Memory B cell (primary cell): Measurements from ENCODE around the gene RABGGTB.
"Not testable (repeated sequence)": the region's sequence is repeated elsewhere in the genome, so short reads cannot be mapped to it uniquely, and the experiment has no call there.

Experiments used
- ATAC-seq: fragments of 150-1000 bp; cut with Tn5 transposase; 2 replicates; pipeline ENCODE4 v1.10.0; 2021; ENCODE audit warnings: low read depth, mild to moderate bottlenecking, moderate library complexity
- DNase-seq, 2 donors: peaks; one replicate each; pipeline ENCODE4 v3.0.0; 2022; ENCODE audit warnings: low spot score in 2 of 2
- H3K27ac Mint-ChIP-seq: one replicate; pipeline ENCODE4 v1.8.0; 2022; ENCODE audit warnings: mild to moderate bottlenecking, moderate library complexity, mixed read lengths
- H3K27me3 Mint-ChIP-seq: one replicate; pipeline ENCODE4 v1.8.0; 2022; ENCODE audit warnings: mixed read lengths
- H3K36me3 Mint-ChIP-seq: one replicate; pipeline ENCODE4 v1.8.0; 2022; ENCODE audit warnings: mild to moderate bottlenecking, mixed read lengths
- H3K4me1 Mint-ChIP-seq: one replicate; pipeline ENCODE4 v1.8.0; 2022; ENCODE audit warnings: mixed read lengths
- H3K4me3 Mint-ChIP-seq: one replicate; pipeline ENCODE4 v1.8.0; 2022; ENCODE audit warnings: mild to moderate bottlenecking, moderate library complexity, mixed read lengths
- H3K9me3 Mint-ChIP-seq: one replicate; pipeline ENCODE4 v1.8.0; 2022; ENCODE audit warnings: mixed read lengths

Gene RABGGTB

DNA sequence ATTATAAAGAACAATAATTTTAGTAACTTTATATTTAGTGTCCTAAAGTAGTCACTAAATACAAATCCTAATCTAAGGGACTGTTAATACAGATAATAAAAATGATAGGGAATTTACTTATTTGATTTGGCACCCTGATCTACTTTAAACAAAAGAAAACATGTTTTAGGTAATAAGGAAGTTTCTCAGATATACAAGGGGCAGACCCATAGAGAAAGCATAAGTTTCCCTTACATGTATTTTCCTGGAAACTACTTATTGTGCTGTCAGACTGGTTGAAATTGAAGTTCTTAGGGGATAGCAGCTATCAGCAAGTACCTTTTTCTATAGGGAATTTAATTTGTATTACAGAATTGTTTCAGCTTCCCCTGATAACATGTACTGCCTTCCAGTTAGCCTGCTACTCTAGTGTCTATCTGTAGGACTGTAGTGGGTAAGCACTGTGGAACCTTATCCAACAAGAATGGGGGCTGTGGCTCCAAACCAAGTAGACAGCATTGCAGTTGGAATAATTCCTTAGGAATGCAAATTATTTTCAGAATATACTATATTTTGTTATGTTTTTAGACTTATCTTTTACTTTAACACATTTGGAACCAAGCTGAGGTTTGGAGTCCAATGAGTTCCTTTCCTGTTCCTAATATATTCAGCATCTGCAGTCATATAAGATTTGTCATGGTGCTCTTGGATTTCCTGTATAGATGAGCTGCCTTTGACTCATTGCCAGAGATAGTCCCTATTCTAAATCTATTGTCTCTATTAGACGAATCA is 25.3 kb downstream of the RABGGTB start:
- Mint-ChIP-seq H3K9me3 (no peaks in the 10 kb centered on the region), H3K27ac (no peak overlapping the region), H3K27me3 (no peaks in the 10 kb centered on the region), H3K4me1 (no peaks in the 10 kb centered on the region), H3K4me3 (no peak overlapping the region), H3K36me3 (peaks cover 1% of the 10 kb centered on the region)
- DNase-seq (no peak), ATAC-seq (no peak)

DNA sequence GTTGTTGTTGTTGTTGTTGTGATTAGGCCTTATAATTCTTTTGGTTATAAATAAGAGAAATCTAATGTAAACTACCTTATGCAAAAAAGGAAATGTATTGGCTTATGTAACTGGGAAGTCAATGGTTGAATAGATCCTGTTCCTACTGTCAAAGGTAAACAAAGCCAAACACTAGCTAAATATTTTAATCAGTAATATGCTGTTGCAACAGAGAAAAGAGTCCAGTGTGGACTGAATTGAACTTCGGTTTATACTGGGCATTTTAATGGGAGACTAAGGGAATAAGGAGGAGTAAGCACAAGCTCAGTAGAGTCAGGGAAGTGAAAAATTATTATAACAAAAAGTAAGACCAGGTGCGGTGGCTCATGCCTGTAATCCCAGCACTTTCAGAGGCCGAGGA is 26.0 kb downstream of the RABGGTB start:
- DNase-seq, result no peak
- no peaks in the 10 kb centered on the region for H3K9me3 Mint-ChIP-seq

GRCh38 chr1:75823596-75823995 is 37.5 kb downstream of the RABGGTB start:
- H3K36me3 Mint-ChIP-seq, result peaks cover 28% of the 10 kb centered on the region
- not testable (repeated sequence) for H3K4me3 Mint-ChIP-seq

More for the DNA sequence above, 26.0 kb downstream of the RABGGTB start:
- Mint-ChIP-seq H3K27ac (no peak overlapping the region), H3K36me3 (peaks cover 1% of the 10 kb centered on the region), H3K4me1 (no peaks in the 10 kb centered on the region), H3K27me3 (no peaks in the 10 kb centered on the region), H3K4me3 (no peak overlapping the region)
- no peak for ATAC-seq

GRCh38 chr1:75836528-75837100 is 50.6 kb downstream of the RABGGTB start:
- no peak for ATAC-seq
- H3K4me3 Mint-ChIP-seq, result no peak overlapping the region
- peaks cover 2% of the 10 kb centered on the region for H3K27me3 Mint-ChIP-seq
- no peak overlapping the region for H3K27ac Mint-ChIP-seq
- no peaks in the 10 kb centered on the region for H3K4me1 Mint-ChIP-seq
- peaks cover 2% of the 10 kb centered on the region for H3K36me3 Mint-ChIP-seq
- H3K9me3 Mint-ChIP-seq, result peaks cover 2% of the 10 kb centered on the region
- no peak for DNase-seq

More at GRCh38 chr1:75823596-75823995, 37.5 kb downstream of the RABGGTB start:
- DNase-seq, H3K9me3 Mint-ChIP-seq, H3K4me1 Mint-ChIP-seq, H3K27ac Mint-ChIP-seq, H3K27me3 Mint-ChIP-seq, ATAC-seq: not testable (repeated sequence)

GRCh38 chr1:75838079-75838478 is 52.0 kb downstream of the RABGGTB start:
- H3K4me3 Mint-ChIP-seq, result no peak overlapping the region
- peaks cover 2% of the 10 kb centered on the region for H3K36me3 Mint-ChIP-seq
- H3K4me1 Mint-ChIP-seq, result no peaks in the 10 kb centered on the region
- peaks cover 2% of the 10 kb centered on the region for H3K27me3 Mint-ChIP-seq
- DNase-seq (no peak), ATAC-seq (no peak)
- peaks cover 2% of the 10 kb centered on the region for H3K9me3 Mint-ChIP-seq
- H3K27ac Mint-ChIP-seq, result no peak overlapping the region

DNA sequence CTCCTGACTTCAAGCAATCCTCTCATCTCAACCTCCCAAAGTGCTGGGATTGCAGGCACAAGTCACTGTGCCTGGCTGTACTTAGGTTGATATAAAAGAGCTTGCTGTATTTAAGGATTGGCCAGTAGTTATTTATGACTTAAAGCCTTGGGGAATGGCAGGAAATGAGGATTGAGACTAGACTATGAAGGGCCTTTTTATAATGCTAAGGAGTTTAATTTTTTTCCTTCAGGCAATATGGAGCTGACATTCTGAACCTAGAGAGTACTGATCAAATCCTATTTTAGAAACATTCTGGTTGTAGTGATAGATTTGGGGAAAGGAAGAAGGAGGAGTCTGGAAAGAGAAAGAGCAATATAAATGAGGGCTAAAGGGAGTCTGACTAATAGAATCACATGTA is 55.4 kb downstream of the RABGGTB start:
- ATAC-seq (no peak), DNase-seq (no peak)
- H3K9me3 Mint-ChIP-seq, result no peaks in the 10 kb centered on the region
- H3K27me3 Mint-ChIP-seq, result peaks cover 2% of the 10 kb centered on the region
- peaks cover 2% of the 10 kb centered on the region for H3K36me3 Mint-ChIP-seq
- H3K4me1 Mint-ChIP-seq, result no peaks in the 10 kb centered on the region
- H3K27ac Mint-ChIP-seq, result no peak overlapping the region
- H3K4me3 Mint-ChIP-seq, result no peak overlapping the region
